Common myeloid progenitor, CD34-positive (primary cell): Measurements from ENCODE around the gene UROD. TPM values are rescaled to one million over a fixed set of nuclear protein-coding genes. Genes with fewer than 3 reads are reported as not detected.
"Not testable (repeated sequence)": the region's sequence is repeated elsewhere in the genome, so short reads cannot be mapped to it uniquely, and the experiment has no call there.

Experiments
- CTCF ChIA-PET: fragments of 350-600 bp; sonication (Branson Sonifier 250); formaldehyde crosslinking; loops from one replicate; lab custom pipeline; 2021; ENCODE audit warnings: antibody characterized with exemption; lab: Charles Lee
- POLR2A ChIA-PET: fragments of 350-600 bp; sonication (Branson Sonifier 250); formaldehyde crosslinking; loops from one replicate; lab custom pipeline; 2021; ENCODE audit warnings: antibody characterized with exemption; lab: Charles Lee
- DNase-seq, 3 donors: peaks; one replicate each; pipeline versions ENCODE4 v3.0.0 to v3.0.0-alpha.2; 2013
- H3K27ac ChIP-seq, 2 experiments: 1 replicate in 1 of 2; 2 replicates in 1 of 2; pipeline ENCODE4 v1.7.0; 2013; ENCODE audit warnings: inconsistent platforms in 2 of 2, low read length in 2 of 2, mild to moderate bottlenecking in 2 of 2, low read depth in 1 of 2, moderate library complexity in 1 of 2; ENCODE audit not compliant: severe bottlenecking in 2 of 2, insufficient read depth in 1 of 2, poor library complexity in 1 of 2
- H3K27me3 ChIP-seq, 5 experiments: replicated peaks in 2 of 5; 1 replicate in 3 of 5; 2 replicates in 2 of 5; pipeline versions ENCODE4 v1.6.1 to v1.7.0; 2013; ENCODE audit warnings: low read length in 4 of 5, mild to moderate bottlenecking in 2 of 5, moderate library complexity in 2 of 5, inconsistent platforms in 1 of 5; ENCODE audit not compliant: insufficient read depth in 5 of 5, control insufficient read depth in 4 of 5
- H3K36me3 ChIP-seq, 4 experiments: 1 replicate in 2 of 4; 2 replicates in 2 of 4; pipeline versions ENCODE4 v1.6.1 to v1.7.0; 2013; ENCODE audit warnings: low read length in 3 of 4, control low read depth in 1 of 4, mild to moderate bottlenecking in 1 of 4; ENCODE audit not compliant: control insufficient read depth in 4 of 4, insufficient read depth in 4 of 4
- H3K4me1 ChIP-seq, 4 experiments: 1 replicate in 3 of 4; 2 replicates in 1 of 4; pipeline versions ENCODE4 v1.6.1 to v1.7.1; 2013; ENCODE audit warnings: low read length in 3 of 4, mild to moderate bottlenecking in 3 of 4, control low read depth in 1 of 4, inconsistent platforms in 1 of 4, moderate library complexity in 1 of 4; ENCODE audit not compliant: control insufficient read depth in 4 of 4, insufficient read depth in 4 of 4; ENCODE audit errors: control extremely low read depth in 1 of 4
- H3K4me3 ChIP-seq, 7 experiments: 1 replicate in 4 of 7; 2 replicates in 3 of 7; pipeline versions ENCODE4 v1.5.1 to v1.7.0; 2013; ENCODE audit warnings: mild to moderate bottlenecking in 7 of 7, low read length in 6 of 7, moderate library complexity in 6 of 7, inconsistent platforms in 2 of 7, low read depth in 2 of 7, control low read depth in 1 of 7; ENCODE audit not compliant: insufficient read depth in 4 of 7, control insufficient read depth in 1 of 7; ENCODE audit errors: extremely low read depth in 1 of 7
- H3K9me3 ChIP-seq, 5 experiments: 1 replicate in 4 of 5; 2 replicates in 1 of 5; pipeline versions ENCODE4 v1.6.1 to v1.7.1; 2013; ENCODE audit warnings: low read length in 4 of 5, mild to moderate bottlenecking in 2 of 5, inconsistent platforms in 1 of 5, low read depth in 1 of 5, moderate library complexity in 1 of 5; ENCODE audit not compliant: control insufficient read depth in 4 of 5, insufficient read depth in 2 of 5; ENCODE audit errors: control extremely low read depth in 1 of 5
- WGBS: methylation state at CpG from one replicate; pipeline ENCODE4 v1.1.5; 2013; ENCODE audit not compliant: insufficient coverage; 5-methylcytosine and 5-hydroxymethylcytosine counted together
- polyA plus RNA-seq: library from polyadenylated mRNA; unstranded; fragments of 120-200 nt; gene quantifications from one replicate; pipeline ENCODE4 v1.2.1, GENCODE V29; 2013

UROD gene
- 166 TPM for polyA plus RNA-seq

- H3K27me3 ChIP-seq, result no peaks in the 10 kb centered on the region
- no peaks in the 10 kb centered on the region for H3K9me3 ChIP-seq
- peaks cover 16 to 70% (median 51%) of the 10 kb centered on the region in 4 experiments for H3K4me1 ChIP-seq
- peak within 1 kb of the TSS; percentile 74 to 95 (median 84) for H3K4me3 ChIP-seq
- 0% methylated on average over 18 of the region's 21 CpGs for WGBS
- H3K36me3 ChIP-seq, result peaks cover 11 to 49% (median 32%) of the 10 kb centered on the region in 4 experiments
- DNase-seq, result peak; percentile 96 to 98 (median 98)
- CTCF ChIA-PET, result interaction anchor here (0.8 to 13.1 kb wide), 16 partner anchors 11 to 1213 kb away, joined by 3 to 402 read pairs (median 4); partner anchors contain the start of genes EIF2B3, MUTYH, TESK2 and TOE1
- H3K27ac ChIP-seq, result peak within 1 kb of the TSS; percentile 81 to 90
- POLR2A ChIA-PET, result interaction anchor here (0.6 to 2.7 kb wide), 10 partner anchors 26 to 539 kb away, joined by 3 to 12 read pairs (median 3); partner anchors contain the start of genes AKR1A1, EIF2B3, MUTYH and PRDX1
Measured at GRCh38 chr1:45011837-45012638, at the start of gene UROD. Gene UROD (plus strand): TSS chr1:45012254. CDS start chr1:45012266, 12 bp downstream.

- CTCF ChIA-PET, result no interaction called here
- 88% methylated on average over 2 of the region's 3 CpGs for WGBS
- POLR2A ChIA-PET, result no interaction called here
Measured at GRCh38 chr1:44962729-44963128, 49.3 kb upstream of the UROD start.

GRCh38 chr1:44964396-44964795 lies 47.7 kb upstream of the UROD start:
- Histone ChIP-seq H3K27ac (no peak overlapping the region), H3K4me3 (no peak overlapping the region), H3K27me3 (no peaks in the 10 kb centered on the region), H3K9me3 (no peaks in the 10 kb centered on the region), H3K4me1 (no peaks in the 10 kb centered on the region), H3K36me3 (peaks cover 0 to 13% (median 3%) of the 10 kb centered on the region in 4 experiments)
- ChIA-PET POLR2A (no interaction called here), CTCF (no interaction called here)
- DNase-seq, result no peak
- no CpG with 5 or more reads among the region's 1 CpG for WGBS

More at GRCh38 chr1:44962729-44963128, 49.3 kb upstream of the UROD start:
- Histone ChIP-seq H3K27me3 (no peaks in the 10 kb centered on the region), H3K9me3 (no peaks in the 10 kb centered on the region), H3K27ac (no peak overlapping the region), H3K4me1 (no peaks in the 10 kb centered on the region), H3K4me3 (no peak overlapping the region), H3K36me3 (peaks cover 0 to 12% (median 4%) of the 10 kb centered on the region in 4 experiments)
- no peak for DNase-seq

GRCh38 chr1:44970317-44970716 lies 41.7 kb upstream of the UROD start:
- ChIA-PET POLR2A (no interaction called here), CTCF (no interaction called here)

GRCh38 chr1:44973645-44974044 lies 38.4 kb upstream of the UROD start:
- Histone ChIP-seq H3K36me3 (peaks cover 17 to 47% (median 34%) of the 10 kb centered on the region in 4 experiments), H3K4me3 (no peak overlapping the region), H3K4me1 (peaks cover 0 to 5% (median 0%) of the 10 kb centered on the region in 4 experiments), H3K27me3 (no peaks in the 10 kb centered on the region), H3K9me3 (peaks cover 0 to 7% (median 3%) of the 10 kb centered on the region in 5 experiments), H3K27ac (no peak overlapping the region)
- CTCF ChIA-PET, result no interaction called here
- DNase-seq, result peak in 2 of 3 donors; percentile 7 to 16
- POLR2A ChIA-PET, result no interaction called here
- no CpG with 5 or more reads among the region's 1 CpG for WGBS

More at GRCh38 chr1:44970317-44970716, 41.7 kb upstream of the UROD start:
- H3K4me3 ChIP-seq, result no peak overlapping the region
- no peaks in the 10 kb centered on the region for H3K9me3 ChIP-seq
- WGBS, result 43% methylated on average over 2 of the region's 4 CpGs
- H3K27ac ChIP-seq, result no peak overlapping the region
- H3K4me1 ChIP-seq, result peaks cover 0 to 5% (median 0%) of the 10 kb centered on the region in 4 experiments
- DNase-seq, result peak in 2 of 3 donors; percentile 4 to 28
- H3K27me3 ChIP-seq, result no peaks in the 10 kb centered on the region
- peaks cover 4 to 19% (median 14%) of the 10 kb centered on the region in 4 experiments for H3K36me3 ChIP-seq

- WGBS, result no CpG with 5 or more reads among the region's 2 CpGs
- ChIA-PET CTCF (no interaction called here), POLR2A (no interaction called here)
- no peak overlapping the region for H3K27ac ChIP-seq
- H3K27me3 ChIP-seq, result no peaks in the 10 kb centered on the region
- peaks cover 21 to 63% (median 37%) of the 10 kb centered on the region in 4 experiments for H3K36me3 ChIP-seq
- DNase-seq, result no peak
- no peaks in the 10 kb centered on the region for H3K4me1 ChIP-seq
- no peak overlapping the region for H3K4me3 ChIP-seq
- H3K9me3 ChIP-seq, result peaks cover 0 to 7% (median 3%) of the 10 kb centered on the region in 5 experiments
Measured at GRCh38 chr1:44976252-44976651, 35.8 kb upstream of the UROD start.

- POLR2A ChIA-PET, H3K9me3 ChIP-seq, H3K27me3 ChIP-seq, H3K27ac ChIP-seq, CTCF ChIA-PET, H3K4me3 ChIP-seq, H3K4me1 ChIP-seq, DNase-seq: not testable (repeated sequence)
- H3K36me3 ChIP-seq, result peaks cover 21 to 63% (median 37%) of the 10 kb centered on the region in 4 experiments
- 93% methylated on average over 2 of the region's 4 CpGs for WGBS
Measured at GRCh38 chr1:44977372-44977771, 34.7 kb upstream of the UROD start.
